Activated CD4-positive, alpha-beta T cell treated with anti-CD3 and anti-CD28 coated beads for 36 hours (primary cell): Measurements from ENCODE around the gene ASIP. TPM values are rescaled to one million over a fixed set of nuclear protein-coding genes. Genes with fewer than 3 reads are reported as not detected.
"Not testable (repeated sequence)": the region's sequence is repeated elsewhere in the genome, so short reads cannot be mapped to it uniquely, and the experiment has no call there.

Experiments used
- ATAC-seq: fragments of 200-7000 bp; cut with Tn5 transposase; one replicate; pipeline ENCODE4 v1.10.0; 2021; ENCODE audit warnings: mild to moderate bottlenecking, moderate library complexity
- CTCF ChIA-PET: fragments of 350-600 bp; sonication (Branson Sonifier 250); formaldehyde crosslinking; loops from one replicate; lab custom pipeline; 2021; ENCODE audit warnings: antibody characterized with exemption; lab: Charles Lee
- POLR2A ChIA-PET: fragments of 350-600 bp; sonication (Branson Sonifier 250); formaldehyde crosslinking; loops from one replicate; lab custom pipeline; 2021; ENCODE audit warnings: antibody characterized with exemption, inconsistent platforms; lab: Charles Lee
- DNase-seq: peaks from one replicate; pipeline ENCODE4 v3.0.0-alpha.2; 2020
- H3K27ac Mint-ChIP-seq: one replicate; pipeline ENCODE4 v1.8.0; 2021; ENCODE audit warnings: mixed read lengths
- H3K27me3 Mint-ChIP-seq: one replicate; pipeline ENCODE4 v1.8.0; 2021; ENCODE audit warnings: mixed read lengths
- H3K36me3 Mint-ChIP-seq: one replicate; pipeline ENCODE4 v1.8.0; 2021; ENCODE audit warnings: low read depth, mixed read lengths
- H3K4me1 Mint-ChIP-seq: one replicate; pipeline ENCODE4 v1.8.0; 2021; ENCODE audit warnings: mixed read lengths
- H3K4me3 Mint-ChIP-seq: one replicate; pipeline ENCODE4 v1.8.0; 2021; ENCODE audit warnings: mild to moderate bottlenecking, moderate library complexity, mixed read lengths
- H3K9me3 Mint-ChIP-seq: one replicate; pipeline ENCODE4 v1.8.0; 2021; ENCODE audit warnings: low read depth, mixed read lengths
- intact Hi-C, 2 experiments: fragments of 100-400 bp; cut with DNase I in 1 of 2; cut with micrococcal nuclease in 1 of 2; formaldehyde crosslinking; loops; one replicate each; pipeline versions ENCODE4 v1.14.2 to v1.15.1; 2022 to 2024; cut with DNase I, micrococcal nuclease
- total RNA-seq, 2 experiments: library from RNA; stranded (reverse); gene quantifications; one replicate each; pipeline ENCODE4 v1.2.3, GENCODE V29; 2021

The ASIP gene
- total RNA-seq, 2 experiments from 2014 or later, result not detected

DNA sequence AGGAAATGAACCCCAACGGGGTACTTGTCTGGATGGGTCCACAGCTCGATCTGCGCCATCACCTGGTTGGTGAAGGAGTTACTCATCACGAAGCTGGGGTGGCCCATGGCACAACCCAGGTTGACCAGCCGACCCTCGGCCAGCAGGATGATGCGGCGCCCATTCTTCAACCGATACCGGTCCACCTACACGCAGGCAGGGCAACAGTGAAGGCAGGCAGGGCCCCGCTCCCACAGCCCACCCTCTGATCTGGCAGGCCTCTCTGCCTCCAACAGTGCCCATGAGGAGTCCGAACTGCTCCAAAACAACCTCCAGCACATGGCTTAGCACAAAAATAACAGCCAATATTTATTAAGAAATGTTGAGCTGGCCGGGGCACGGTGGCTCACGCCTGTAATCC is 44.2 kb downstream of the ASIP start:
- ATAC-seq (no peak), DNase-seq (no peak)
- intact Hi-C loops, result no loop called here
- Mint-ChIP-seq H3K36me3 (peaks cover 64% of the 10 kb centered on the region), H3K9me3 (no peaks in the 10 kb centered on the region), H3K27ac (no peak overlapping the region), H3K4me3 (no peak overlapping the region), H3K4me1 (no peaks in the 10 kb centered on the region), H3K27me3 (no peaks in the 10 kb centered on the region)
- ChIA-PET POLR2A (no interaction called here), CTCF (interaction anchor here (1.0 kb wide), 1 partner anchor 27 kb away, joined by 3 read pairs; no protein-coding TSS in a partner anchor)

DNA sequence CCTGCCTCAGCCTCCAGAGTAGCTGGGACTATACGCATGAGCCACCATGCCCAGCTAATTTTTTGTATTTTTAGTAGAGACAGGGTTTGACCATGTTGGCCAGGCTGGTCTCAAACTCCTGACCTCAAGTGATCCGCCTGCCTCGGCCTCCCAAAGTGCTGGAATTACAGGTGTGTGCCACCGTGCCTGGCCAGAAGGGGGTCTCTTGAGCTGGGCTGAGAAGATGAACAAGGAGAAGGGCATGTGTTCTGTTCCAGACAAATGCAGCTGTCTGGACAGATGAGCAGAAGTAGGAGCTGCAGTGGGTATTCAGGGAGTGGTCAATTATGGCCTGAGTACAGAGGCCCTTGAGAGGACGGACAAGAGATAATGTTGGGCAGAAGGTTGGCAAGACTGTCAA is 46.3 kb downstream of the ASIP start:
- H3K4me3 Mint-ChIP-seq, POLR2A ChIA-PET, H3K27ac Mint-ChIP-seq, ATAC-seq, H3K4me1 Mint-ChIP-seq, H3K27me3 Mint-ChIP-seq, intact Hi-C loops, H3K9me3 Mint-ChIP-seq, DNase-seq: not testable (repeated sequence)
- peaks cover 64% of the 10 kb centered on the region for H3K36me3 Mint-ChIP-seq
- CTCF ChIA-PET, result interaction anchor here (1.8 kb wide), 1 partner anchor 9 kb away, joined by 6 read pairs; no protein-coding TSS in a partner anchor

DNA sequence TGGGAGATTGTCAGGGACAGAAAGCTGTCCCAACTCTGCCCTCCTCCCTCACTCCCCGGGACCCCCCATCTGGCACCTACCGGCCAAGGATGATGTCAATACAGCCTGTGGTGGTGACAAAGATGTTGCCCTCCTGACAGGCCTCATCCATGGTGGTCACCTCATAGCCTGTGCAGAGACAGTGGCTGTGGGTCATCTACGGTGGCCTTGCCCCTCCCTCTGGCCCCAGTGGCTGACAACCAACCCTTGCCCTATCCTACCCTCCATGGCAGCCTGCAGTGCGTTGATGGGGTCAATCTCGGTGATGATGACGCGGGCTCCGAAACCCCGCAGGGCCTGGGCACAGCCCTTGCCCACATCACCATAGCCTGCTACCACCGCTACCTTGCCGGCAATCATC is 49.2 kb downstream of the ASIP start:
- Mint-ChIP-seq H3K36me3 (peaks cover 60% of the 10 kb centered on the region), H3K27me3 (no peaks in the 10 kb centered on the region), H3K9me3 (no peaks in the 10 kb centered on the region), H3K27ac (no peak overlapping the region), H3K4me3 (no peak overlapping the region), H3K4me1 (no peaks in the 10 kb centered on the region)
- DNase-seq, result no peak
- ATAC-seq, result no peak
- POLR2A ChIA-PET, result interaction anchor here (0.5 kb wide), 1 partner anchor 799 kb away, joined by 3 read pairs; no protein-coding TSS in a partner anchor
- CTCF ChIA-PET, result interaction anchor here (0.6 kb wide), 1 partner anchor 80 kb away, joined by 3 read pairs; no protein-coding TSS in a partner anchor
- intact Hi-C loops, result no loop called here

DNA sequence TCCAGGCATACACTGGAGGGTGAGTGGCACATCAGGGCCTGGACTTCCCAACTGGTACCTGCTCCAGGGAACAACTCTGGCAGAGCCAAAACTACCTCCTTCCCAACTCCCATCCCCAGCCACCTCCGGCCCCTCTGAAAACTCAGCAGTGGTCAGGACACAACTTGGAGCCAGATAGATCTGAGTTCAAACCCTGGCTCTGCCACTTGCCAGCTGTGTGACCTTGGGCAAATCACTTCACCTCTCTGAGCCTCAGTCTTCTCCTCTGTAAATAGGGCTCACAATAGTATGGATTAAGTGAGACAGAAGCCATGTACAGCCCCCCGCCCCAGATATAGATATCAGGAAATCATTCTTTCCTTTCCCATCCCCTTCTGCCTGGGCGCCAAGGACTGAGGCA is 51.3 kb downstream of the ASIP start:
- POLR2A ChIA-PET, result no interaction called here
- Mint-ChIP-seq H3K36me3 (peaks cover 52% of the 10 kb centered on the region), H3K4me1 (no peaks in the 10 kb centered on the region), H3K27ac (no peak overlapping the region), H3K27me3 (no peaks in the 10 kb centered on the region), H3K9me3 (no peaks in the 10 kb centered on the region), H3K4me3 (no peak overlapping the region)
- intact Hi-C loops, result no loop called here
- no peak for DNase-seq
- CTCF ChIA-PET, result no interaction called here
- ATAC-seq, result no peak

DNA sequence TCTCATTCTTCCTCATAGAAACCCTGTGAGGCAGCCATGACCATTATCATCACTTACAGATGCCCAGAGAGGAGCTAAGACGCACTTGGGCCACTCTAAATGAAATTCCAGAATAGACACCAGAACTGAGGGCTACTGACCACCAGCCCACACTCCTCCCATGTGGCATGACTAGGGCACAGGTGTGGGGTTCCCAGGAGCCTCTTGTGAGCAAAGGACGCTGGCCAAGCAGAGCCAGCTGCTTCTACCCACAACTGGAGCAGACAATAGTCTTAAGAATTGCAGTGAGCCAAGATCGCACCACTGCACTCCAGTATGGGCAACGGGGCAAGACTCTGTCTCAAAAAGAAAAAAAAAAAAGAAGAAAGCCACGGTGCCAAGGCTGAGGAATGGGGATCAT is 51.9 kb downstream of the ASIP start:
- CTCF ChIA-PET, result no interaction called here
- Mint-ChIP-seq H3K9me3 (no peaks in the 10 kb centered on the region), H3K27me3 (no peaks in the 10 kb centered on the region), H3K36me3 (peaks cover 52% of the 10 kb centered on the region), H3K27ac (no peak overlapping the region), H3K4me1 (no peaks in the 10 kb centered on the region), H3K4me3 (no peak overlapping the region)
- POLR2A ChIA-PET, result interaction anchor here (0.6 kb wide), 1 partner anchor 10 kb away, joined by 3 read pairs; the partner anchor contains the start of gene AHCY
- ATAC-seq (no peak), DNase-seq (no peak)
- intact Hi-C loops, result no loop called here

DNA sequence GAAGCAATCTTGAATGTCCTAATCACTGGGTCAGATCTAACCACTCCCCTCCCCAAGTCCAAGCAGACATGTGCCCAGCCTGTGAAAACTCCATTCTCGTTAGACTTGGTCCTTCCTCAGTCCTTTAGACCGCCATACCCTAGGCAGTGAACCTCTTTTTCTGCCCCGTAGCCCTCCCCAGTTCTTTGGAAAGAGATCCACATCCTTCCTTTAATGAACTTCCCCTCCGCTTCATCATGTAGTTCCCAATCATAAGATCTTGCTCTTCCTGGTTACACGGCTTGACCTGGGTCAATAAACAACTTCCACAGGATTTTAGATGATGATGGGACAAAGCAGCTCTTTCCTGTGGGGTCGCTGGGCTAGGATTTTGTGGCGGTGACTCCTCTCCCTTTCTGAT is 52.4 kb downstream of the ASIP start:
- Mint-ChIP-seq H3K4me3 (no peak overlapping the region), H3K36me3 (peaks cover 52% of the 10 kb centered on the region), H3K9me3 (no peaks in the 10 kb centered on the region), H3K4me1 (no peaks in the 10 kb centered on the region), H3K27me3 (no peaks in the 10 kb centered on the region), H3K27ac (no peak overlapping the region)
- ChIA-PET CTCF (no interaction called here), POLR2A (interaction anchor here (0.6 kb wide), 1 partner anchor 9 kb away, joined by 3 read pairs; the partner anchor contains the start of gene AHCY)
- intact Hi-C loops, result no loop called here
- ATAC-seq (no peak), DNase-seq (no peak)

DNA sequence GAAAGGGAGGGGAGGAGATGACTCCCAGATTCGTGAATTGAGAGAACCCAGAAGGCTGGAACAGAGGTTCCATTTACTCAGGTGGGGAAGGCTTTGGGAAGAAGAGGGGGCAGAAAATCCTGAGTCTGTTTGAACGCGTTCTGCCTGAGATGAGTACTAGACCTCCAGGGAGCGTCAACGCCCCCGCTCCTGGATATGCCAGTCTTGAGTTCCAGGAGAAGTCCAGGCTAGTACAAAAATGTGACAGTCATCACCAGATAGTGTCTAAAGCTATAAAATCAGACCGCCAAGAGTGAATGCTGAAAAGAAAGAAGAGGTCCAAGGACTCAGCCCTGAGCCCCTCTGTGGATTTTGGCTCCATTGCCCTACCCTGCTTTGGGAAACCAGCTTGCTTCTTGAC is 53.3 kb downstream of the ASIP start:
- intact Hi-C loops, result no loop called here
- DNase-seq, result no peak
- ATAC-seq, result no peak
- ChIA-PET POLR2A (no interaction called here), CTCF (interaction anchor here (2.7 kb wide), 1 partner anchor 18 kb away, joined by 6 read pairs; no protein-coding TSS in a partner anchor)
- Mint-ChIP-seq H3K27ac (no peak overlapping the region), H3K36me3 (peaks cover 49% of the 10 kb centered on the region), H3K4me1 (no peaks in the 10 kb centered on the region), H3K4me3 (no peak overlapping the region), H3K27me3 (no peaks in the 10 kb centered on the region), H3K9me3 (no peaks in the 10 kb centered on the region)

DNA sequence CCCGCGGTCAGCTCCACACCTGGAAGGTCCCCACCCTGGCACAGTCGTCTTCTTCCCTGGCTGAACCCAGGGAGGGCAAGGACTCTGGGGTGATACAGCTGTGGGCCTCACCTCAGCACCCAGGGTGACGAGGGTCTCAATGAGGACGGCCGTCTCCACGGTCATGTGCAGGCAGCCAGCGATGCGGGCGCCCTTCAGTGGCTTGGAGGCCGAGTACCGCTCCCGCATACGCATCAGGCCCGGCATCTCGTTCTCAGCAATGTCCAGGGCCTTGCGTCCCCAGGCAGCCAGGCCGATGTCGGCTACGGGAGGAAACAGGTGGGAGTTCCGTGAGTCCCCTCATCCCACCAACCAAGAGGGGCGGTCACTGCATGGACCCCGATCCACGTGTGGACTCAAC is 54.1 kb downstream of the ASIP start:
- Mint-ChIP-seq H3K27me3 (no peaks in the 10 kb centered on the region), H3K4me1 (no peaks in the 10 kb centered on the region), H3K9me3 (no peaks in the 10 kb centered on the region), H3K27ac (no peak overlapping the region), H3K36me3 (peaks cover 42% of the 10 kb centered on the region), H3K4me3 (no peak overlapping the region)
- ATAC-seq (no peak), DNase-seq (no peak)
- POLR2A ChIA-PET, result no interaction called here
- CTCF ChIA-PET, result interaction anchor here (2.7 kb wide), 1 partner anchor 18 kb away, joined by 6 read pairs; no protein-coding TSS in a partner anchor
- intact Hi-C loops, result no loop called here

DNA sequence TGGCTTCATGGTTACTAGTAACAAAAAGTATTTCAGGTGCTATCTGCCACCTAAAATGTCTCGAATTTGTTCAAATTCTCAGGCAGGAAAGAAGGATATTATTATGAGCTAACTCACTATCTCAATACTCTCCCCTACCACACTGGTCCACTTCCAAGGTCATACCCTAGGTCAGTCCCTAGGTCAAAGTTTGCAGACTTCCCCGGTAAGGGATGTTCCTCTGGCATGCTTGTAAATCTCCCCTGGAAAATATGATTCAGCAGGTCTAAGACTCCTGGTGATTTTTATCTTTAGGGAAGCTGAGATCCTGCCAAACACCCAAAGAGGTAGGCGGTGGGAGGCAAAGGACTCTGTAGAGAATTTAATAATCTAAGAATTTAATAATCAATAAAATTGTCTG is 55.2 kb downstream of the ASIP start:
- CTCF ChIA-PET, result interaction anchor here (0.5 to 2.7 kb wide), 6 partner anchors 9 to 797 kb away, joined by 3 to 6 read pairs (median 4); no protein-coding TSS in a partner anchor

DNA sequence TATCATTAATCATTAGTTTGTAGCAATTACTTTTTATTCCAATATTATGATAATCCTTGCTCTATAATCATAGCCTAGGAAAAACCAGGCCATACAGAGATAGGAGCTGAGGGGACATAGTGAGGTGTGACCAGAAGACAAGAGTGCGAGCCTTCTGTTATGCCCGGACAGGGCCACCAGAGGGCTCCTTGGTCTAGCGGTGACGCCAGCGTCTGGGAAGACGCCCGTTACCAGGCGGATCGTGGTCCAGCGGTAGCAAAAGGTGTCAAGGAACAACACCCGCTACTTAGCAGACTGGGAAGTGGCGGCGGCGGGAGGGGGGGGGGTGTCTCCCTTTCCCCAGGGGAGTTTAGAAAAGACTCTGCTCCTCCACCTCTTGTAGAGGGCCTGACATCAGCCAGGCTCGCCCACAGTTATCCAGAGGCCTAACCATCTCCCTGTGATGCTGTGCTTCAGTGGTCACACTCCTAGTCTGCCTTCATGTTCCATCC is 57.1 kb downstream of the ASIP start:
- intact Hi-C loops, CTCF ChIA-PET, DNase-seq, H3K9me3 Mint-ChIP-seq, H3K27ac Mint-ChIP-seq, H3K27me3 Mint-ChIP-seq, POLR2A ChIA-PET, H3K4me3 Mint-ChIP-seq, ATAC-seq: not testable (repeated sequence)
- Mint-ChIP-seq H3K36me3 (peaks cover 28% of the 10 kb centered on the region), H3K4me1 (peaks cover 14% of the 10 kb centered on the region)

More for the DNA sequence above, 55.2 kb downstream of the ASIP start:
- no peak overlapping the region for H3K4me3 Mint-ChIP-seq
- H3K27me3 Mint-ChIP-seq, result no peaks in the 10 kb centered on the region
- peaks cover 32% of the 10 kb centered on the region for H3K36me3 Mint-ChIP-seq
- DNase-seq (no peak), ATAC-seq (no peak)
- no peak overlapping the region for H3K27ac Mint-ChIP-seq
- H3K9me3 Mint-ChIP-seq, result no peaks in the 10 kb centered on the region
- POLR2A ChIA-PET, result no interaction called here
- intact Hi-C loops, result no loop called here
- H3K4me1 Mint-ChIP-seq, result peaks cover 4% of the 10 kb centered on the region

DNA sequence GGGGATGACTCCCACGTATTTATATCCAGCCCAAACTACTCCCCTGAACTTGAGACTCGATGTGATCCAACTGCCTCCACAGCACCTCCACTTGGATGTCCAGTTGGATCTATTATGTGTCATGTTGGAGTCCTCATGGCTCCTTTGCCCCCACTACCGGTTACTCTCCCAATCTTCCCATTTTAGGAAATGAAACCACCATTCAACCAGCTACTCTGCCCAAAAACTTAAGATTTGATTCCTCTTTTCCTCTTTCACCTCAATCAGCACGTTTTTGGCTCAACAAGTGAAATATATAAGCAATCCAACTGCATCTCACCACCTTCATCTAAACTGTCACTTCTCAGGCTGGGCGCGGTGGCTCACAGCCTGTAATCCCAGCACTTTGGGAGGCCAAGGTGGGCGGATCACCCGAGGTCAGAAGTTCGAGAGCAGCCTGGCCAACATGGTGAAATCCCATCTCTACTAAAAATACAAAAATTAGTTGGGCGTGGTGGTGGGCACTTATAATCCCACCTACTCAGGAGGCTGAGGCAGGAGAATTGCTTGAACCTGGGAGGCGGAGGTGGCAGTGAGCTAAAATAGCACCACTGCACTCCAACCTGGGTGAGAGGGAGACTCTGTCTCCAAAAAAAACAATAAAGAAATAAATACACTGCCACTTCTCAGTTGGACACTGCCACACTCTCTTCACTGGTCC is 58.5 kb downstream of the ASIP start:
- intact Hi-C loops, result loop anchor here in 1 of 2 experiments (10.0 kb wide), 1 partner anchor 1475 kb away; the partner anchor contains the start of gene PHF20
- ChIA-PET CTCF (interaction anchor here (0.6 to 1.9 kb wide), 7 partner anchors 14 to 382 kb away, joined by 3 to 8 read pairs (median 3); partner anchors contain the start of genes DYNLRB1 and ITCH), POLR2A (interaction anchor here (1.1 kb wide), 1 partner anchor 216 kb away, joined by 3 read pairs; no protein-coding TSS in a partner anchor)
- H3K36me3 Mint-ChIP-seq, result peaks cover 18% of the 10 kb centered on the region
- H3K4me1 Mint-ChIP-seq, result peaks cover 18% of the 10 kb centered on the region
- ATAC-seq (no peak), DNase-seq (no peak)
- H3K9me3 Mint-ChIP-seq, result no peaks in the 10 kb centered on the region
- H3K27ac Mint-ChIP-seq, result no peak overlapping the region
- no peak overlapping the region for H3K4me3 Mint-ChIP-seq
- no peaks in the 10 kb centered on the region for H3K27me3 Mint-ChIP-seq
